Neural progenitor cell (in vitro differentiated cells): ENCODE results near the gene SPINT1. TPM values are rescaled to one million over a fixed set of nuclear protein-coding genes. Genes with fewer than 3 reads are reported as not detected.

Experiments
- DNase-seq: peaks from one replicate; pipeline ENCODE4 v3.0.0-alpha.2; 2016; ENCODE audit warnings: low spot score
- H2AFZ ChIP-seq: fragments of 200-600 bp; sonication (generic); replicated peaks from 2 replicates; pipeline ENCODE4 v1.6.1; 2016; ENCODE audit warnings: antibody characterized with exemption
- H3F3A ChIP-seq: fragments of 200-600 bp; sonication (generic); 2 replicates; pipeline ENCODE4 v1.6.1; 2016; ENCODE audit warnings: antibody characterized with exemption, low read depth
- H3K27ac ChIP-seq: fragments of 200-600 bp; sonication (generic); 2 replicates; pipeline ENCODE4 v1.5.1; 2016; ENCODE audit warnings: mild to moderate bottlenecking
- H3K27me3 ChIP-seq: fragments of 200-600 bp; sonication (generic); 2 replicates; pipeline ENCODE4 v1.6.1; 2016; ENCODE audit warnings: mild to moderate bottlenecking, moderate library complexity
- H3K36me3 ChIP-seq: fragments of 200-600 bp; sonication (generic); 2 replicates; pipeline ENCODE4 v1.5.1; 2016
- H3K4me1 ChIP-seq: fragments of 200-600 bp; sonication (generic); 2 replicates; pipeline ENCODE4 v1.6.1; 2016; ENCODE audit warnings: mixed run types
- H3K4me2 ChIP-seq: fragments of 200-600 bp; sonication (generic); 2 replicates; pipeline ENCODE4 v1.6.1; 2016
- H3K4me3 ChIP-seq: fragments of 200-600 bp; sonication (generic); 2 replicates; pipeline ENCODE4 v1.5.1; 2016
- H3K79me2 ChIP-seq: fragments of 200-600 bp; sonication (generic); 2 replicates; pipeline ENCODE4 v1.6.1; 2016; ENCODE audit warnings: low read depth
- H3K9ac ChIP-seq: fragments of 200-600 bp; sonication (generic); 2 replicates; pipeline ENCODE4 v1.6.1; 2016
- H3K9me3 ChIP-seq: fragments of 200-600 bp; sonication (generic); 2 replicates; pipeline ENCODE4 v1.5.1; 2016; ENCODE audit warnings: low read depth
- H4K20me1 ChIP-seq: fragments of 200-600 bp; sonication (generic); 2 replicates; pipeline ENCODE4 v1.6.1; 2016; ENCODE audit warnings: low read depth
- H3K27ac Mint-ChIP-seq: 3 replicates; pipeline ENCODE4 v1.8.0; 2021; ENCODE audit warnings: mixed read lengths
- H3K27me3 Mint-ChIP-seq: 2 replicates; pipeline ENCODE4 v1.8.0; 2022; ENCODE audit warnings: low read depth, mild to moderate bottlenecking, inconsistent platforms, moderate library complexity, mixed read lengths; ENCODE audit not compliant: insufficient read depth
- H3K36me3 Mint-ChIP-seq: 3 replicates; pipeline ENCODE4 v1.8.0; 2021; ENCODE audit warnings: mixed read lengths
- H3K4me1 Mint-ChIP-seq: 3 replicates; pipeline ENCODE4 v1.8.0; 2021; ENCODE audit warnings: mixed read lengths
- H3K4me3 Mint-ChIP-seq: 3 replicates; pipeline ENCODE4 v1.8.0; 2021; ENCODE audit warnings: mild to moderate bottlenecking, moderate library complexity, mixed read lengths
- H3K9me3 Mint-ChIP-seq: 3 replicates; pipeline ENCODE4 v1.8.0; 2020; ENCODE audit warnings: mixed read lengths
- EZH2 ChIP-seq: fragments of 200-600 bp; sonication (generic); IDR thresholded peaks from 2 replicates; pipeline ENCODE4 v1.6.1; 2017; ENCODE audit warnings: antibody characterized with exemption, mild to moderate bottlenecking, moderate library complexity
- EZH2phosphoT487 ChIP-seq: fragments of 200-600 bp; sonication (generic); IDR thresholded peaks from 2 replicates; pipeline ENCODE4 v1.6.1; 2017; ENCODE audit warnings: antibody characterized with exemption
- total RNA-seq: library from RNA; depleted of rRNA; stranded (reverse); fragments of >200 nt; gene quantifications from 2 replicates; pipeline ENCODE4 v1.2.3, GENCODE V29; 2015; ENCODE audit warnings: low replicate concordance
- TF ChIP-seq, protein P1 (sequence below): fragments of 200-600 bp; sonication (generic); IDR thresholded peaks from 2 replicates; pipeline ENCODE4 v1.5.1; 2017; ENCODE audit warnings: antibody characterized with exemption, mild to moderate bottlenecking

The SPINT1 gene
- total RNA-seq, 1 donor from 2014 or later: 12.0 TPM

DNA sequence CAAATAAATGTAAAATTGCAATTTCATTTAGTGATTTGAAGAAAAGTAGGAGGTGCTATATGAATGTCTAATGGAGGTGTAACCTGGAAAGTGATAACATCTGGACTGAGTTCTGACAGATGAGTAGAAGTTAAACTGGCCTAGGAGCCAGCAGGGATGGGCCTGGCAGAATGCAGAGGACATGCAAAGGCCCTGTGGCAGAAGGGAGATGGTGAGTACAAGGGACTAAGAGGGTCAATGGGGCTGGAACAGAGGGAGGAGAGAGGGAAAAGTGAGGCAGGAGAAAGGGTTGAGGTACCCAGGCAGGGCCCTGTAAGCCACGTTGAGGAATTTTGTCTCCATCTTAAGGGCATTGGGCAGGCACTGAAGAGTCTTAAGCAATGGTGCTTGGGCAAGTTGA lies 12.0 kb upstream of the SPINT1 start:
- no peak overlapping the region for H3K9ac ChIP-seq
- Mint-ChIP-seq H3K4me3 (no peak overlapping the region), H3K27ac (no peak overlapping the region), H3K36me3 (no peaks in the 10 kb centered on the region), H3K4me1 (no peaks in the 10 kb centered on the region), H3K27me3 (peaks cover 5% of the 10 kb centered on the region), H3K9me3 (no peaks in the 10 kb centered on the region)
- H3F3A ChIP-seq: no peaks in the 10 kb centered on the region
- no peaks in the 10 kb centered on the region for H4K20me1 ChIP-seq
- H3K79me2 ChIP-seq: no peaks in the 10 kb centered on the region
- H3K27me3 ChIP-seq: no peaks in the 10 kb centered on the region
- no peak overlapping the region for H3K4me2 ChIP-seq
- TF ChIP-seq EZH2 (no peak), EZH2phosphoT487 (no peak)
- TF ChIP-seq, protein P1, sequence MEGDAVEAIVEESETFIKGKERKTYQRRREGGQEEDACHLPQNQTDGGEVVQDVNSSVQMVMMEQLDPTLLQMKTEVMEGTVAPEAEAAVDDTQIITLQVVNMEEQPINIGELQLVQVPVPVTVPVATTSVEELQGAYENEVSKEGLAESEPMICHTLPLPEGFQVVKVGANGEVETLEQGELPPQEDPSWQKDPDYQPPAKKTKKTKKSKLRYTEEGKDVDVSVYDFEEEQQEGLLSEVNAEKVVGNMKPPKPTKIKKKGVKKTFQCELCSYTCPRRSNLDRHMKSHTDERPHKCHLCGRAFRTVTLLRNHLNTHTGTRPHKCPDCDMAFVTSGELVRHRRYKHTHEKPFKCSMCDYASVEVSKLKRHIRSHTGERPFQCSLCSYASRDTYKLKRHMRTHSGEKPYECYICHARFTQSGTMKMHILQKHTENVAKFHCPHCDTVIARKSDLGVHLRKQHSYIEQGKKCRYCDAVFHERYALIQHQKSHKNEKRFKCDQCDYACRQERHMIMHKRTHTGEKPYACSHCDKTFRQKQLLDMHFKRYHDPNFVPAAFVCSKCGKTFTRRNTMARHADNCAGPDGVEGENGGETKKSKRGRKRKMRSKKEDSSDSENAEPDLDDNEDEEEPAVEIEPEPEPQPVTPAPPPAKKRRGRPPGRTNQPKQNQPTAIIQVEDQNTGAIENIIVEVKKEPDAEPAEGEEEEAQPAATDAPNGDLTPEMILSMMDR: no peak
- no peak overlapping the region for H3K27ac ChIP-seq
- H3K4me3 ChIP-seq: no peak overlapping the region
- no peaks in the 10 kb centered on the region for H3K9me3 ChIP-seq
- no peaks in the 10 kb centered on the region for H3K4me1 ChIP-seq
- H2AFZ ChIP-seq: no peak overlapping the region
- H3K36me3 ChIP-seq: no peaks in the 10 kb centered on the region
- no peak for DNase-seq

DNA sequence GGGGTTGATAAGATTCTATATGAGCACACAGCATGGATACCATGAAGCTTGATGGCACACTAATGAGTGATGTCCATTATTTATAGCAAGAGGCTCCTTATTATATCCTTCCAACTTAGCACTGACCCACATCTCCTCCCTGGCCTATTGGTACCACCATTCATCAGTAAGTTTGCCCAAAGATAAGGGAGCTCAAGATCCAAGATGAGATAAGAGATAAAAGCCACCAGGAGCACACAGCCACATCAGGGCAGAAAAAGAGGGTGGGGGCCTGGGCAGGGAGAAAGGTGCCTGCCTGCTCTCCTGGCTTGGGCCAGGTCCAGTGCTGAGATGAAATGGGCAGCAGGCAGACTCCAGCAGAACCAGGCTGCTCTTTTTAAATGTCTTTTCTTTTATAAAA lies 10.9 kb upstream of the SPINT1 start:
- H3K9me3 Mint-ChIP-seq: no peaks in the 10 kb centered on the region
- Histone ChIP-seq H3K4me2 (no peak overlapping the region), H3K27me3 (no peaks in the 10 kb centered on the region), H3K9me3 (no peaks in the 10 kb centered on the region), H3K4me3 (no peak overlapping the region), H3F3A (no peaks in the 10 kb centered on the region), H3K4me1 (no peaks in the 10 kb centered on the region), H2AFZ (no peak overlapping the region), H4K20me1 (no peaks in the 10 kb centered on the region), H3K27ac (no peak overlapping the region), H3K9ac (no peak overlapping the region), H3K36me3 (no peaks in the 10 kb centered on the region), H3K79me2 (no peaks in the 10 kb centered on the region)
- no peaks in the 10 kb centered on the region for H3K36me3 Mint-ChIP-seq
- H3K27me3 Mint-ChIP-seq: peaks cover 5% of the 10 kb centered on the region
- DNase-seq: no peak
- no peak overlapping the region for H3K27ac Mint-ChIP-seq
- no peak overlapping the region for H3K4me3 Mint-ChIP-seq
- H3K4me1 Mint-ChIP-seq: no peaks in the 10 kb centered on the region
- TF ChIP-seq, protein P1: no peak
- TF ChIP-seq EZH2: no peak
- no peak for TF ChIP-seq EZH2phosphoT487

DNA sequence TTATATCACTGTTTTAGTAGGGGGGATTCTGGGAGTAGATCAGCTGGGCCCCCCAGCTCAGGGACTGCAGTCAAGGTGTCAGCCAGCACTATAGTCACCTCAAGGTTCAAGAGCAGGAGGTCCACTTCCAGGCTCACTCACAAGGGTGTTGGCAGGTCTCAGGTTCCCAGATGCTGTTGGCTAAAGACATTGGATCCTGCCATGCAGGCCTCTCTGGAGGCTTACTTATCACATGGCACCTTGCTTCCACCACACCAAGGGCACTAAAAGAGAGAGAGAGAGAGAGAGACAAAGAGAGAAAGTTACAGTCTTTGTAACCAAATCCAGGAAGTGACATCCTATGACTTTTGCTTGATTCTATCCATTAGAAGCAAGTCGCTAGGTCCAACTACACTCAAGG lies 7.8 kb upstream of the SPINT1 start:
- no peaks in the 10 kb centered on the region for H3K36me3 Mint-ChIP-seq
- Histone ChIP-seq H3K27ac (no peak overlapping the region), H3K4me2 (no peak overlapping the region), H3K9me3 (no peaks in the 10 kb centered on the region), H3K4me3 (no peak overlapping the region), H3K36me3 (no peaks in the 10 kb centered on the region), H4K20me1 (no peaks in the 10 kb centered on the region), H3F3A (no peaks in the 10 kb centered on the region), H2AFZ (no peak overlapping the region), H3K27me3 (no peaks in the 10 kb centered on the region), H3K79me2 (no peaks in the 10 kb centered on the region), H3K4me1 (no peaks in the 10 kb centered on the region), H3K9ac (no peak overlapping the region)
- H3K4me3 Mint-ChIP-seq: no peak overlapping the region
- no peaks in the 10 kb centered on the region for H3K4me1 Mint-ChIP-seq
- DNase-seq: no peak
- TF ChIP-seq, protein P1: no peak
- TF ChIP-seq EZH2 (no peak), EZH2phosphoT487 (no peak)
- H3K27ac Mint-ChIP-seq: no peak overlapping the region
- H3K27me3 Mint-ChIP-seq: peaks cover 8% of the 10 kb centered on the region
- H3K9me3 Mint-ChIP-seq: no peaks in the 10 kb centered on the region

DNA sequence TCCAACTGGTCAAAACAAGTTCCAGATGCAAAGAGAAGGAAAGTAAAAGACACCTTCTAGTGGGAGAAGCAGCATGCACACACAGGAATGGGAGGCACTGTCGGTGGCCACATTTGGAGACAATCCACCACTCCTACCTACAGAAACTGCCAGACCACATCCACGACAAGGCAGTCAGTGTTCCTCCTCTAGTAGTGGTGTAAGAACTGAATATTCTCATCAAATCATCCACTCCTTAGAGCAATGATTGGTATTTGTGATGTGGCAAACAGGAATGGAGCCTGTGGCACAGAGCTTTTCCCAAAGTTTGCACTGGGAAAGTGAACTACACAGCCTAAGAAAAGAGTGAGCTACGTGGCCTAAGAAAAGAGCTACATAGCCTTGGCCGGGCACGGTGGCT lies 5.1 kb upstream of the SPINT1 start:
- no peaks in the 10 kb centered on the region for H3K36me3 Mint-ChIP-seq
- Histone ChIP-seq H3K9ac (no peak overlapping the region), H3K9me3 (no peaks in the 10 kb centered on the region), H4K20me1 (no peaks in the 10 kb centered on the region), H2AFZ (no peak overlapping the region), H3K27me3 (peaks cover 20% of the 10 kb centered on the region), H3K4me1 (no peaks in the 10 kb centered on the region), H3K4me2 (no peak overlapping the region), H3K79me2 (no peaks in the 10 kb centered on the region), H3K36me3 (no peaks in the 10 kb centered on the region), H3F3A (peaks cover 10% of the 10 kb centered on the region), H3K4me3 (no peak overlapping the region), H3K27ac (no peak overlapping the region)
- TF ChIP-seq EZH2: no peak
- TF ChIP-seq EZH2phosphoT487: no peak
- TF ChIP-seq, protein P1: no peak
- H3K4me1 Mint-ChIP-seq: peaks cover 5% of the 10 kb centered on the region
- DNase-seq: no peak
- no peak overlapping the region for H3K27ac Mint-ChIP-seq
- no peaks in the 10 kb centered on the region for H3K9me3 Mint-ChIP-seq
- peaks cover 25% of the 10 kb centered on the region for H3K27me3 Mint-ChIP-seq
- no peak overlapping the region for H3K4me3 Mint-ChIP-seq
